Activated CD4-positive, alpha-beta T cell treated with anti-CD3 and anti-CD28 coated beads, Interleukin-2, amount 50 U/mL, for 48 hours (primary cell): ENCODE results near the gene RBKS.
"Not testable (repeated sequence)": the region's sequence is repeated elsewhere in the genome, so short reads cannot be mapped to it uniquely, and the experiment has no call there.

ENCODE experiments used
- DNase-seq, 2 experiments: peaks; one replicate each; pipeline ENCODE4 v3.0.0-alpha.2; 2020

Gene RBKS

DNA sequence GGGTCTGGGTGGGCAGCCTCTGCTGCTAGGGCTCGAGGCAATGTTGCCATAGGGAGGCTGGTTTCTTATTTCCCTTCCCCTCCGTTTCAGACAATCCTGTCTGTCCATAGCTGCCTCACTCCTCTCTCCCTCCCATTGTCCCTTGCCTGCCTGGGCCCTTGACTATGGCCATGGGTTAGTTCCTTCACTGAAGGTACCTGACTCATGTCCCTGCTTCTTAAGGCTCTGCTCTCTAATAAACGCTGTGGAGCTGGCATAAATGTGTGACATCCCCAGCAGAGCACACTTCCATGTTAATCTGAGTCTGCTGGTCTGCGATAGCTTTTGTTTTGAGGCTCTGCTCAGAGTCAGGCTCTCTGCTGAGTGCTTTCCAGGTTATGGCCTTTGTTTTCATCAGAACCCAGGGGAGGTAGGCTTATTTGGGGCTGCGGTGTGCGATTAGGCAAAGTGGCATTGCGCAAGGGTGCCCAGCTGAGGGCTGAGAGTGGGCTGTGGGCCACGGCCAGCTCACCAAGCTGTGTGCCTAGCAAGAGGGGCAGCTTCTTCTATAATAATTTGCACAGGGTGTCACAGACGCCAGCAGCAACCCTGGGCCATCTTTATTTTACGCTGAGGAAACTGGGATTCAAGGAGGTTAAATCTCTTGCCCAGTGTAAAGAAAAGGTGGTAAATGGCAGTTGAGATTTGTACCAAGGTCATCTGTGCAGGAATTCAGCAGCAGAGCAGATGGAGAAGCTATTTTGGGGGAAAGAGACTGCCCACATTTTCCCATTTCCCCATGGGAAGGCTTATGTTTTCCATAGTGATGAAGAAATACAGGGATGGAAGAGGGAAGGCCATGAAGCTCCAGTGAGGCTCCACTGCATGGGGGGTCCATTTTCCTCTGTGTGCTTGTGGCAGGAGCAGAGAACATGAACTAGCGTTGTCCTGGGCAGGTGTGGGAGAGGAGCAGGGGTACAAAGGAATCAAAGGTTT is 93.1 kb downstream of the RBKS start:
- no peak for DNase-seq

DNA sequence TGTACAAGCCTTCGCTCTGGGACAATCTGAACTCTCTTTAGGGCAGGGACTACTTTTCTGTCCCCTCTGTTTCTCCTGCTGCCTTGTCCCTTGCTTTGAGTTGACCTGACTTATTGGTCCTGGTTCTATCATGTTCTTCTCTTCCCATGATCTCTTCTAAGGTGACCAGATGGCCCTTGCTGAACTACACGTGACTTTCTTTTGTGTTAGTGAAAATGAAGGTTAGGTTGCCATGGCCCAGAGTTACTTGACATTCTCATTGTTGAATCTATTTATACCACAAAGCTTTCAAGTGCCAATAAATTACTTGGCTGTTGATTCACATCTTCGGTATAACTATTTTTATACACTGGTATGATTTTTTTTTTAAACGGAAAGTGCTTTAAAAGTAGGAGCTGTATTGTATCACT is 94.3 kb downstream of the RBKS start:
- DNase-seq: no peak

DNA sequence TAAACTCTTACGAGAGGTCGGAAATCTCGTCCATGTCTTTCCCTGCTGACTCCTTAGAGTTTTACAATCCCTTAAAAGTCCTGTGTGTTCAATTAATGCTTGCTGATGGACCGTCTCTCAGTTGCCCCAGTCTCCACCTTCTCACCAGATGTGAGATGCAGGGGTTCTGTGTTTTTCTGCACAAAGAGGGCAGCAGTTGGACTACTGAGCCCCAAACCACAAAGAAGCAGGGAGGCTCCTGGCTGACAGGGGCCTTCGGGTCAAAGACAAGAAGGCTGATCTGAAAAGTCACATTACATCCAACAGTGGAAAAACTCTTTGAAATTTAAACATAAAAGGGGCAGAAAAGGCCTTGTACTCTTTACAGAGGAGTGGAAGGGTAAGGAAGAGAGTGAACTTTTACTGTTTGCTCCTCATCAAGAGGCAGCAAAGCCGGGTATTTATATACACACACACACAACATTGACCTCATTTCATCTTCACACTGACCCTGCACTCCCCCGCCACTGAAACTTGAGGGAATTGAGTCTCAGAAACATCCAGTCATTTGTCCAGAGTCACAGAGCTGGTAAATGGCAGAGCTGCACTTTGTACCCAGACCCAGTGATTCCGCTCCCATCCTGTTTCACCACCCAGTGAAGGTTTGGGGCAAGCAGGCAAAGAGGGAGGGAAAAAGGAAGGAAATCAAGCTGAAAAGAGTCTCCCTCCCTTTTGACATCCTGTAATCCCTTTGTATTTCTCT is 94.9 kb downstream of the RBKS start:
- DNase-seq: no peak

DNA sequence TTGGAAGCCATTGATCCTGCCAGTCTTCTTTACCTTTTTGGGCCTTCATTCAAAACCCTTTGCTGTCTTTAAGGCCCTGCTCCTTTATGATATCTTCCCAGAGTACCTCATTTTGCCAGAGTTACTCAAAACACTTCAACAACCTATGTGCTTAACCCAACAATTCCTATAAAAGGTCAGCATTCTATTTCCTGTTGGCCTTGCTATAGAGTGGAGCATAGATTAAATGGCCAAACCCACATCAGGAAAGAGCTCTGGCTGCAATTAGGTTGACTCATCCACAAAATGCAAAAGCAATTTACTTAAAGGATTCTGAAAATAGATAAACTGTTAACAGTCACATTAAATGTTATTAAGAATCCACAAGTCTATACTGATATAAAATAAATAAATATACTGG is 97.4 kb downstream of the RBKS start:
- DNase-seq: no peak

DNA sequence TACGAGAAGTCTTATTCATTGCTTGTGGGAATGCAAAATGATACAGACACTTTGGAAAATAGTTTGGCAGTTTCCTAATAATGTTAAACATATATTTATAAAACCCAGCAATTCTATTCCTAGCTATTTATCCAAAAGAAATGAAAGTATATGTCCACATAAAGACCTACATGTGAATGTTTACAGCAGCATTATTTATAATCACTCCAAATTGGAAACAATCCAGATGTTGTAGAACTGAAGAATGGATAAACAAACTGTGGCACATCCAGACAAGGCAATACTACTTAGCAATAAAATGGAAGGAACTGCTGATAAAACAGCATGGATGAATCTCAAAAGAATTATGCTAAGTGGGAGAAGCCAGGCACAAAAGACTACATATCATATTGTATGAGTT is 99.4 kb downstream of the RBKS start:
- DNase-seq: no peak

DNA sequence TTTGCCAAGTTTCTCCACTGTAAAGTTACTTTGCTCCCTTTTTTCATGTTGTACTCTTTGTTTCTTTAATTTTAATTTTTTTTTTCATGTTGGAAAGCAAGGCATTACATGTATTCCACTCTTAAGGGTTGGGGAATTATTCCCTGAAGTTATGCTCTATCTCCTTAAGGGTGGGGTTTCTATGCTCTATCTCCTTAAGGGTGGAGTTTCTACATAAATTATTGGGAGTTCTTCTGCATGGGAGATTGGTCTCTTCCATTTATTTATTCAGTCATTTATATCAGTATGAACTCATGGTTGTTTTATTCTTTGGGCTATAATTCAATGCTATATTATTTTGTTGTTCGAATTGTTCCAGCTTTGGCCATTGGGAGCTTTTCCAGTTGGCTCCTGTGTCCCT is 107.5 kb downstream of the RBKS start:
- no peak for DNase-seq

DNA sequence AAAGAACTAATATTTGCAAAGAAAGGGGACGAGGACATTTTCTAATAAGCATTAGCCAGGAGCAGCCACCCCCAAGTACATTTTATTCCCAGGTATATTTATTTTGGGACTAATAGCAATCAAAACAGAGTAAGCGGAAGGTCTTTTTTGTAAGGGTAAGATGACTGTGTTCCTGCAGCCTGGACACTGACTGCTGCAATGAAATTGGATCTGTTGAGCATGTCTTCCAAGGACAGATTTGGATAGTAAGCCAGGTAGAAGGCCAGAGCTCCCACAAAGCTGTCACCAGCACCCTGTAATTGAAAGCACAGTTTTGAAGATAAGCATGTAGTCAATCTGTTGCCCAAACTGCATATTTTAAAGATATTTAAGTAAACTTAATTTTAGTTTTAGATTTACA is 108.7 kb downstream of the RBKS start:
- DNase-seq: no peak

DNA sequence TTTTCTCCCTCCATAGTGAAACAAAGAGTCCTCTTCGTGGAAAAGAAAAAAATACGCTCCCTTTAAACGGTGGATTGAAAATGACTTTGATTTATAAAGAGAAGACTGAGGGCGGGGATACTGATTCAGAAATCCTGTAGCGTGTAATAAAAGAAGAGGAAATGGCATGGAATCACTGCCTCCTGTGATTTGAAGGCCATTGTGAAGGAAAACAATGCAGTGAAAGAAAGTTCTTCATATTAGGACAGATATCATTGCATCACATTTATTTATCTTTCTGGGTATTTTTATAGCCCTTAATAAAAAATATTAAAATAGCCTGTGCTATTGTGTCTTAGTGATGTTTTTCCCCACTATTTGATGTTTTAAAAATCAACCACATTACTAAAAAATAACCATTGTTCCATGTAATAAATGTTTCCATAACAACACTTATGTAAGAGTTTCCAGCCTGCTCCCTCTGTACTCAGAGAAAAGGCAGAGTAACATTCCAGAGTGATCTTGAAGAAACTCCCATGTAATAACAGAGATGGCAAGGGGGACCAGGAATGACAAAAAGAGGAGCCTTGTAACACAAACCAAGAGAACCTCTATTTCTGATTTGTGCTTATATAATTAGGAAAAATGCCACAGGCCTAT is 110.7 kb downstream of the RBKS start:
- DNase-seq: no peak

DNA sequence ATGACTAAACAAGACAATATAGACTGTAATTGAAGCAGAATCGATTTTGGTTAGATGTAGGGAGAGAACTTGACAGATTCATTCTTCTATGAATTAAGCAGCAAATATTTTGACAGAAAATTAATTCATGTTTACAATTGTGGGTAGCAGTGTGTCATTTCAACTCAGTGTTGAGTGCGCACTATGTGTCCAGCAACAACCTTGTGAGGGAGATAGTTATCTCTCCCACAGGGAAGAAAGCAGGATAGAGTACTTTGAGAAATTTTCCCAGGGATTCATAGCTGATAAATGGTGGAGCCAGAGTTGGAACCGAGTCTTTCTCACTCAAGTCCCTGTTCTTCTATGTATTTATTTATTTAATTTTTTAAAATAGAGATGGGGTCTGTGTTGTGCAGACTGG is 113.5 kb downstream of the RBKS start:
- no peak for DNase-seq

DNA sequence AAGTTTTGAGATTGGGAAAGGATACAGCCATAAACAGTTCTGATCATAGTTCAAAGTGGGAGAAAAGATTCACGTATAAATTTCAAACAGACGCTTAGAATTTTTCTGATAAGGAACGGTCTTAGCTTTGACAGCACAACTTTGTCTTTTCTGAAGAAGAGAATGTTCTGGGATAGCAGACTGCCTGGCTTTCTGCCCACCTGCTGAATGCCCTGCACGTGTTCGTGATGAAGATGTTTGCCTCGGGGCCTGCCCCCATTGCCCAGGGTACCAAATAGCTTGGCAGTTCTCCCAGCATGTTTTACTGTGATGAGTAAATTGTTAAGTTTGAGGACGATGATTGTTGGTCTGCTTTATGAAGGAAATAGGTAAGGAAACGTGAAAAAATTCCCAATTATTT is 114.1 kb downstream of the RBKS start:
- no peak for DNase-seq

DNA sequence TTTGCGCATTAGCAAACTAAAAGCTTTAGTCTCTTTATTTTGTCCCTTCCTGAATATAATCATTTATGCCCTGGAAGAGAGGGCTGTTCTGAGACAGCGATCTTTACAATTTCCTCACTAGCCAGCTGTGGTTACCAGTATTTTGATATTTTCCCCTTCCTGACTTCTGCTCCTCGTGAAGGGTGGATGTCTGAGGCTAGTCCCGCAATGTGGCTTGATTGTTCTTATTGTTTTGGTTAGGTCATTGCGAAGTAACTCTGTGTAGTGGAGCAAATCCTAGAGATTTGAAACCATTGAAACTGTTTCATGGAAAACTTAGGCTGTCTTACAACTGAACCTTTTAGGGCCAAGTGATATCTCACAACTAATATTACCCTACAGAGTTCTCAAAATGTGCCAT is 116.2 kb downstream of the RBKS start:
- no peak for DNase-seq

DNA sequence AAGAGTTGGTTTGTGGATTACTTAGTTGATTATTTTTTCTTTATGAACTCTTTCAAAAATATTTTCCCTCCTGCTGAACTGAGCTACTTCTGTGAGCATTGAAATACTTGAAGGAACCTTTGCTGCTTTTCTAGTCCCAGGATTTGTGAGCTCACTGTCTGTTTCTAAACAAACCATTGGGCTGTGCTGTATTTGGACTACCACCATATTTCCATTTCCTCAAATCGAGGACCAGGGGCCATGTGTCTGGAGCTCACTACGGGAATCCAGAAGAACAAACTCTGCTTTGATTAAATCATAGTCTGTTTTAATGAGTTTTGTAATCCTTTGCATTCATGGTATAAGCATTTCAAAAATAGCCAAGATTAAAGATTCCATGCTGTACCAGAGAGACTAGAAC is 117.4 kb downstream of the RBKS start:
- DNase-seq: no peak

DNA sequence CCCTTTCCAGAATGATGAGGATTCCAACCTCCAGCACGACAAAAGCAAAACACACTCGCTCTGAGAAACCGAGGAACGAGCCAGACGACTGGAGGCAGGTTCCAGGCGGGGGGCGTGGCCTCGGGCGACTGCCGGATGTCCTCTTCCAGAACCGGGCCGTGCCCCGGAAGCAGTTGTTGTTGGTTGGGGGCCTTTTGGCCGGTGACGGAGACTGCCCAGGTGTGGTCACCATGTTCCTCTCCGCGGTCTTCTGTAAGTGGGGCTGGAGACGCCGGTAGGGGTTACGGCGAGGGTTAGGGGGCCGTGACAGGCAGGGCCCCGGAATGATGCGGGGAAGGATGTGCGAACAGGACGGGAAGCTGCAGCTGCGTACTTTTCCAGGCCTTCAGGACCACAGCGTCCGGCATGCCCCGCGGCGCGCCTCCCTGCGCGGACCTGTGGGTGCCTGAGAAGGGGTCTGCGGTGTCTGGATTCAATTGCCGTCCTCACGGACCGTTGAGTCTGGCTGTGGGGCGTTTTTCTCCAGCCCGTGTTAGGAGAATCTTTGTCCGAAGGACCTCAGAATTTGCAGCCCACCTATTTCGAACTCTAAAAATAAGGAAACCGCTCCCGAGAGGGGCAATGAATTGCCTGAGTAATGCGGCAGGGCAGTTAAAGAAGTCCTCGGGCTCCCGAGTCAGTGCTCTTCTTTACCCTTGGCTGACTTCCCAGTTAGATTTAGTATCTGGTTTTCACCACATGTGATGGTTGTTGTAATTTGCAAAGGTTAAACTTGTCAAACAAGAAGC is 118.4 kb downstream of the RBKS start, which contains the start of gene MRPL33:
Gene MRPL33, plus strand, starts transcription at position 172 of the 788 bp plus-strand sequence. Its CDS starts 59 bp downstream, at position 231.
- DNase-seq: peak; percentile 96

DNA sequence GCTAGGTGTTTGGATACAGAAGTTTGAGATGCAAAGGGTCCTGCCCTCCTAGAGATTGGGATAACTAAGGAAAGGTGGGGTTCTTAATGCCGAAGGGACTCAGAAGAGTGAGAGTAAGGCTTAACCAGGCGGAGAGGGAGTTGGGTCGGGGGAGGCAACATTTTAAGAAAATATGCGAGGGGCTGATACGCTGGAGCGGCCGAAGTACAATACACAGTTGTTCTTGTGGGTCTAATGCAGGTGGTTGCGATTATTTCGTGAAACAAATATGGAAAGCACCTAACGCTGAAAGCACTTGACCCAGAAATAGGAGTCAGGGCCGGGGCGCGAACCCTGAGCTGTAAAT is 119.0 kb downstream of the RBKS start:
- no peak for DNase-seq

DNA sequence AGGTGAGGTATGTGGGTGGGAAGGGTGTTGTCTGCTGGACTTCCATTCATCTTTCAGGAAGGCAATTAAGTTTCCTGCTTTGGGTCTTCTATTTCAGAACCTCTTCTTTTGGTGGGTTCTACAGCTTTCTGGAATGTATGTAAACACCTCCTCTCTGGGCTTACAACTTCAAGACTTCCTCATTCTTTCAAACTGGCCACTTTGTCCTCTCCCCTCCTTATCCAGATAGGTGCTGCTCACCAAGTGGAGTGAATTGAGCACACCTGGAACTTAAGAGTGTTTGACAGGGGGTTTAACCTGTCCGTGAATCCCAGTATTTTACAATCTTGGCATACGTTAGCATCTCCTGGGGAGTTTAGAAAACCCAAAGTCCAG is 123.9 kb downstream of the RBKS start:
- no peak for DNase-seq

DNA sequence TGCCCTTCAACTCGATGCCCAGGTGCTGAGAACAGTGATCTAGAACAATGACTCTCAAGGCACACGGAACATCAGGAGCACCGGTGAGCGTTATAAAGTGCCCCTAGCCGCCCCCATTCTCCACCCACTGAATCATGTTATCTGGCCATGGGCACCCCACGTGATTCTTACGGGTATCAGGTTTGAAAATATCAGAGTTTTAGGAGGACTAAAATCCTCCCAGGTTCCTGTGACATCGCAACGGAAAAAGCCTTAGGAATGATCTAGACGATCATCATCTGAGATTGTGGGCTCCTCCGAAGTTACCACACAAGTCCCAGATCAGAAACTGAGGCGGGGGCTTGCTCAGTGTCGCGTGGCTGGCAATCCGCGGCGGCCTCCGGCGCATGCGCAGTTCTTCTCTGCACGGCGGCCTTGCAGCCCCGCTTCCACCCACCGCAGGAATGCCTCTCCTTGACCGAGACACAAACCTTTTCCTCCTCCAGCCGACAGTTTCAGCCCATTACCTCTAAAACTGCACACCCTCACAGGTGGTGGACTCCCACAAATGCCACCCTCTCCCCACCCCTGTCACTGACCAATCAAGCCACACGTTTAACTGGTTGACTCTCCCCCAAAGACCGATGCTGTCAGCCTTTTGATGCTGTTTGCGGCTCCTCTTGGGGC is 124.4 kb downstream of the RBKS start:
- DNase-seq: peak; percentile 59 to 65

DNA sequence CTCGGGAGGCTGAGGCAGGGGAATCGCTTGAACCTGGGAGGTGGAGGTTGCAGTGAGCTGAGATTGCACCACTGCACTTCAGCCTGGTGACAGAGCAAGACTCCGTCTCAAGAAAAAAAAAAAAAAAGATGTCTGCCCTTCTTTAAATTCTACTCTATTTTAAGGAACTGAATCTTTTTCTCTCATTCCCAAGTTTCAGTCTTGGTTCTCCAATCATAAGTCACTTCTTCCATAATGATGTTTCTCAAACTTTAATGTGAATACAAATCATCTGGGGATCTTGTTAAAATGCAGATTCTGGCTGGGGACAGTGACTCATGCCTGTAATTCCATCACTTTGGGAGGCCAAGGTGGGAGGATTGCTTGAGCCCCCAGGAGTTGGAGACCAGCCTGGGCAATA is 125.7 kb downstream of the RBKS start:
- DNase-seq: not testable (repeated sequence)

DNA sequence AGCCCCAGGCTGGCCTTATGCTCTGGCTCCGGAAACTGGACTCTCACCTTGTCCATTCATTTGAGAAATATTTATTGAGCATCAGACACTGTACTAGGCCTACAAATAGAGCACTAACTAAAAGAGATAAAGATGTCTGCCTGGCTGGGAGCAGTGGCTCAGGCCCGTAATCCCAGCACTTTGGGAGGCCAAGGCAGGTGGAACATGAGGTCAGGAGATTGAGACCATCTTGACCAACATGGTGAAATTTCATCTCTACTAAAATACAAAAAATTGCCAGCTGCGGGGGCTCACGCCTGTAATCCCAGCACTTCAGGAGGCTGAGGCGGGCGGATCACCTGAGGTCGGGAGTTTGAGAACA is 126.3 kb downstream of the RBKS start:
- DNase-seq: no peak

DNA sequence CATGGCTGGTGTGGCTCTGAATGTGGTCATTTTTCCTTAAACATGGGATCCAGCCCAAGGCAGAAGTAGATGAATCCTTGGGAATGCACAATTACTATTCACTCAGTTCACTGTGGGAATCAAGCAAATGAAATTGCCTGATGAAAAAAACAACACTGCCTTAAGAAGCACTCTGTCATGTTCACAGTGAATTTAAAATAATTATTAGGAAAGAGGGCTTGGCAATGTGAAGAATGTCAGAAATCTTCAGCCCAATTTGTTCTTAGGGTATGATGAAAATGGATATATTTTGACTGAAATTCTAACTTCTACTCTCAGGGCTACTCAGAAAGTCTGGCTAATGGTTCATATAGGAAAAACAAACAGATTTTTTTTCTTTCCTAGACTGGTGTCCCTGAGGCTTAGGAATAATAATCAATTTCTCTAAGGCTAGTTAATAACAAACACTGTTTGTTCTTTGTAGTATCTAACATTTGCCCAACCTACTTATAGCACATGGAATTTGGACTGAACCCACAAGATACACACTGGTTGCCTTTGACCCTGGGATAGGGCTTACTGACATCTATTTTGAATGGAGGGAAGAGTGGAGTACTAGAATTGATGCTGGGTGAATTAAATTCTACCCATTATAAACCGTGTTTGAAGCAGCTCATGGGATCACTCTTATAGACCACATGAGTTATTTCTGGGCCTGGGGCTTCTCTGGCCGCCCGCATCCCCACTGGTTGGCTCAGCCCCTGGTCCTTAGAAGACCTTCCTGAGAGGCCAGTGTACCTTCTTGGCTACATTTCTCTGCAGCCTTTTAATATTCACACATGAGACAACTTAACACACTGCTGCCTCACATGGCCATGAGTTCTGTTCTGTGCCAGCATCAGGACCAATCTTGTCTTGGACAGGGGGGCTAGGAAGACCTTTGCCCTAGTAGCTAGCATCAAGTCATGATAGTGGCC is 127.0 kb downstream of the RBKS start:
- no peak for DNase-seq

DNA sequence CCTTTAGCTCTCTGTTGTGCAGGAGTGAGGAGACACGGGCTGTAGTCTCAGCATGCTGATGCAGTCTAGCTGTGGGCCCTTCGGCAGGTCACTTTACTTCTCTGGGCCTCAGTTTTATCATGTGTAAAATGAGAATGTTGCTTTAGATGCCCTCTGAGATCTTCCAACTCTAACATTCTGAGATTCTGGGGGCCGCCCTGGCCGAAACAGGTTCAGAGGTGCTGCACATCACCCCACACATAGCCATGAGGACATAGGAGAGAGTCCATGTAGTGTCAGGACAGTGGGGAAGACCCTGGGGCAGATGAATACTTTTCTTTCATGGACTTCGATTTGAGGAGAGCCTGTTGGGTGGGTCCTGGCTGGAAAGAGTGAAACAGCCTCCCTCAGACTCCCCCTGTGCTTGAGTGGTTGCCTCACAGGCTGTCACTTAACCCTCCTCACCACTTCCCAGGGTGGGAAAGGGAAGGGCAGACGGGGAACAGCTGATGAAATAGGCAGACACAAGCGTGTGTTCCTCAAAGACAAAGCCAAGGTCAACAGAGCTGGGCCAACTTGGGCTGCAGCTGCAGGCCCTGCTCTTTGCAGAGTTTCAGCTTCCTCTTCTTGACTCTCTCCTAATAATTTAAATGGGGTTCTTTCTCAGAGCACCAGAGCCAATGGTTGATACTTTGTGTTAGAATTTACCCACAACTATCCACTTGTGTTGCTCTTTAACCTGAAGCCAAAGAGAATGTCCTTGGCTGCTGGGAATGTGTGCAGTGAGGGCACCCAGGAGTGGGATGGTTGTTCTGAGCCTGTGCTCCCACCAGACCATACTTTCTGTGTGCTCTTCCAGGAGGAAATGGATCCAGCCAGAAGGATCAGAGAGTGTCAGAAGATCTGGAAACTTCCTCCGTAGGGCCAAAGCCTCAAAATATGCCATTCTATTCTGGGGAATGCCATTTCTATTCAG is 133.4 kb downstream of the RBKS start:
- no peak for DNase-seq
